ENCODE data around the gene L1TD1.

DNA sequence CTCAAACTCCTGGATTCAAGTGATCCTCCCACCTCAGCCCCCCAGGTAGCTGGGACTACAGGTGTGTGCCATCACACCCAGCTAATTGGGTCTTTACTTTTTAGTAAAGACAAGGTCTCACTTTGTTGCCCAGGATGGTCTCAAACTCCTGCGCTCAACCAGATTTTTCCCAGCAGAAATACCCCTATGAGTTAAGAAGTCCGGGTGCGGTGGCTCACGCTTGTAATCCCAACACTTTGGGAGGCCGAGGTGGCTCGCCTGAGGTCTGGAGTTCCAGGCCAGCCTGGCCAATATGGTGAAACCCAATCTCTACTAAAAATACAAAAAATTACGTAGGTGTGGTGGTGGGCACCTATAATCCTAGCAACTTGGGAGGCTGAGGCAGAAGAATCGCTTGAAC is 6.5 kb upstream of the L1TD1 start:
- TF ChIP-seq, protein P1, sequence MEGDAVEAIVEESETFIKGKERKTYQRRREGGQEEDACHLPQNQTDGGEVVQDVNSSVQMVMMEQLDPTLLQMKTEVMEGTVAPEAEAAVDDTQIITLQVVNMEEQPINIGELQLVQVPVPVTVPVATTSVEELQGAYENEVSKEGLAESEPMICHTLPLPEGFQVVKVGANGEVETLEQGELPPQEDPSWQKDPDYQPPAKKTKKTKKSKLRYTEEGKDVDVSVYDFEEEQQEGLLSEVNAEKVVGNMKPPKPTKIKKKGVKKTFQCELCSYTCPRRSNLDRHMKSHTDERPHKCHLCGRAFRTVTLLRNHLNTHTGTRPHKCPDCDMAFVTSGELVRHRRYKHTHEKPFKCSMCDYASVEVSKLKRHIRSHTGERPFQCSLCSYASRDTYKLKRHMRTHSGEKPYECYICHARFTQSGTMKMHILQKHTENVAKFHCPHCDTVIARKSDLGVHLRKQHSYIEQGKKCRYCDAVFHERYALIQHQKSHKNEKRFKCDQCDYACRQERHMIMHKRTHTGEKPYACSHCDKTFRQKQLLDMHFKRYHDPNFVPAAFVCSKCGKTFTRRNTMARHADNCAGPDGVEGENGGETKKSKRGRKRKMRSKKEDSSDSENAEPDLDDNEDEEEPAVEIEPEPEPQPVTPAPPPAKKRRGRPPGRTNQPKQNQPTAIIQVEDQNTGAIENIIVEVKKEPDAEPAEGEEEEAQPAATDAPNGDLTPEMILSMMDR (IDR thresholded peaks at IDR 0.05), result no peak
- no peak for TF ChIP-seq POLR2A (IDR thresholded peaks at IDR 0.05)

Data from testis (tissue), 2 donors.